WI38 (cell line): Measurements from ENCODE around the gene DRC7.

Experiments
- H3K4me3 ChIP-seq: 2 replicates; pipeline ENCODE4 v1.5.1; 2011; ENCODE audit warnings: low read depth, mild to moderate bottlenecking, control low read depth, low read length
- TF ChIP-seq, protein P1 (sequence below): IDR thresholded peaks from 2 replicates; pipeline ENCODE4 v1.5.1; 2012; ENCODE audit warnings: low read depth, mild to moderate bottlenecking, control low read depth, low read length

Gene DRC7

GRCh38 chr16:57686577-57686976 is 8.0 kb upstream of the DRC7 start:
- TF ChIP-seq, protein P1, sequence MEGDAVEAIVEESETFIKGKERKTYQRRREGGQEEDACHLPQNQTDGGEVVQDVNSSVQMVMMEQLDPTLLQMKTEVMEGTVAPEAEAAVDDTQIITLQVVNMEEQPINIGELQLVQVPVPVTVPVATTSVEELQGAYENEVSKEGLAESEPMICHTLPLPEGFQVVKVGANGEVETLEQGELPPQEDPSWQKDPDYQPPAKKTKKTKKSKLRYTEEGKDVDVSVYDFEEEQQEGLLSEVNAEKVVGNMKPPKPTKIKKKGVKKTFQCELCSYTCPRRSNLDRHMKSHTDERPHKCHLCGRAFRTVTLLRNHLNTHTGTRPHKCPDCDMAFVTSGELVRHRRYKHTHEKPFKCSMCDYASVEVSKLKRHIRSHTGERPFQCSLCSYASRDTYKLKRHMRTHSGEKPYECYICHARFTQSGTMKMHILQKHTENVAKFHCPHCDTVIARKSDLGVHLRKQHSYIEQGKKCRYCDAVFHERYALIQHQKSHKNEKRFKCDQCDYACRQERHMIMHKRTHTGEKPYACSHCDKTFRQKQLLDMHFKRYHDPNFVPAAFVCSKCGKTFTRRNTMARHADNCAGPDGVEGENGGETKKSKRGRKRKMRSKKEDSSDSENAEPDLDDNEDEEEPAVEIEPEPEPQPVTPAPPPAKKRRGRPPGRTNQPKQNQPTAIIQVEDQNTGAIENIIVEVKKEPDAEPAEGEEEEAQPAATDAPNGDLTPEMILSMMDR, result no peak
- H3K4me3 ChIP-seq, result no peak overlapping the region

DNA sequence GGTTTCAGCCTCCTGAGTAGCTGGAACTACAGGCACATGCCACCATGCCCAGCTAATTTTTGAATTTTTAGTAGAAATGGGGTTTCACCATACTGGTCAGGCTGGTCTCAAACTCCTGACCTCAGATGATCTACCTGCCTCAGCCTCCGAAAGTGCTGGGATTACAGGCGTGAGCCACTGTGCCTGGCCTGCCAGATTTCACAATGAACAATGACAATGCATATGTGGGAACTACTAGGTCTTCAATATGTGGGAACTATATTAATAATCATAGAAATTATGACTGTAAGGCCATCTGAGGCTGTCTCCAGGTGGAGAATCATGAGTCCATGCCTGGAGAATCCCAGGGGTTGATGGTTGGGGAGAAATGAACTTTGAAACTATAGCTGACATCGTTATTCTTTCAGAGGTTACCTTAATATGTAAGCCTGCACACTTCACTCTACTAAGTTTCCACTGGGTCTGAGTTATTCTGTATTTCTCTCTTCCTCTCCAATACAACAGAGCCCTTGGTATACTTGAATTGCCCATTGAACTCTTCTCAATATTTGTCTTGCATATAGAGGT is 7.2 kb upstream of the DRC7 start:
- TF ChIP-seq, protein P1, result no peak
- H3K4me3 ChIP-seq, result no peak overlapping the region

GRCh38 chr16:57688487-57688986 is 6.1 kb upstream of the DRC7 start:
- H3K4me3 ChIP-seq, result no peak overlapping the region
- TF ChIP-seq, protein P1, result no peak

DNA sequence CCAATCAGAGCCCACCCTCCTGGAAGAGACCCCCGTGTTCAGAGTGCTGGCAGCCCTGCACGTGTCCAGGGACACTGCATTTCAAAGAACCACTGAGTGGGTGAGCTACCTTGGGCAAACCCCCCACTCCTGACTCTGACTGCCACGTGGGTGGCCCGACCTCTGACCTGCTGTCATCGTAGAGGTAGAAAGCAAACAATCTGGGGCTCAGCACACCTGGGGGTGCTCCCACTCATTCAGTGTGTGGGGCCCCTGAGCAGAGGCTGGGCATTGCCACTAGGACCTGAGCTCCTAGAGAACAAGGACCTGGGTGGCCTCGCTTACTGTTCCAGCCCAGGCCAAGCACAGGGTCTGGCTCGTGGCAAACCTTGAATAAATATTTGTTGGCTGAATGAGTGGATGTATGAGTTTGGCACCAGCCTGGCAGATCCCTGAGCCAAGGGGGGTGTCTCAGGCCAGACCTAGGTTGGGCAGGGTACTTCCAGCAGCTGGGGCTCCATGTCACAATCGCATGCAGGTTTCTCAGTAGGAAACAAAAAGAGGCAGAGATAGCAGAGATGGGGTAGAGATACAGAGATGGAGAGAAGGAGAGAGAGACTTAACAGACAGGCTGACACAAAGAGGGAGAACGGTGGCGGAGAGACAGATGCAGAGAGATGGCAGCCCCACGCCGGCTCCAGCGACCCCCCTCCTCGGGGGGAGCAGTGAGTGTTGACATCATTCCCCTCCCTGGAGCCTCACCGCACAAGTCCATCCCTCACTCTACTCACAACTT is 5.4 kb upstream of the DRC7 start:
- TF ChIP-seq, protein P1, result no peak
- no peak overlapping the region for H3K4me3 ChIP-seq

- TF ChIP-seq, protein P1, result no peak
- no peak overlapping the region for H3K4me3 ChIP-seq
Measured at GRCh38 chr16:57689762-57690558, 4.6 kb upstream of the DRC7 start.

DNA sequence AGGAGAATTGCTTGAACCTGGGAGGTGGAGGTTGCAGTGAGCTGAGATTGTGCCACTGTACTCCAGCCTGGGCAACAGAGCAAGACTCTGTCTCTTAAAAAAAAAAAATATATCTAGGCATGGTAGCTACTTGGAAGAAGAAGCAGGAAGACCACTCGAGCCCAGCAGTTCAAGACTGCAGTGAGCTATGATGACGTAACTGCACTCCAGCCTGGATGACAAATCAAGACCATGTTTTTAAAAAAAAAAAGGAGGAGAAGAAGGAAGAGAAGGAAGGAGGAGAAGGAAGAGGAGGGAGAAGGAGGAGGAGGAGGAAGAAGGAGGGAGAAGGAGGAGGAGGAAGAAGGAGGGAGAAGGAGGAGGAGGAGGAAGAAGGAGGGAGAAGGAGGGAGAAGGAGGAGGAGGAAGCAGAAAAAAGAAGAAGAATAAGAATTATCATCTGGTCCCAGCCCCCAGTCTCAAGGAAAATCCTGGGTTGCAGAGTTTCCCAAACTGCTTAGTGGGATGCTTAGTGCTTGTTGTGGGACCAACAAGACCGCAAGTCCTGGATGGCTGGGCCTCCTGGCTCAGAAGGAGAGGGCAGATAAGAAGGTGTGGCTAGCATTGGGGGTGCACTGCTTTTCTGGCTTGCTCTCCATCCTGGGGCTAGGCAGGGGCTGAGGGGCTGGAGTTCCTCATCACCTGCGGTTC is 3.7 kb upstream of the DRC7 start:
- TF ChIP-seq, protein P1, result no peak
- H3K4me3 ChIP-seq, result no peak overlapping the region
